DMS79 treated with DMSO at 0.1 percent for 48 hours (cell line): ENCODE results near the gene STAC3.

ENCODE experiments used
- DNase-seq: peaks from one replicate; lab custom pipeline; 2025; lab: John Stamatoyannopoulos, UW

Gene STAC3

DNA sequence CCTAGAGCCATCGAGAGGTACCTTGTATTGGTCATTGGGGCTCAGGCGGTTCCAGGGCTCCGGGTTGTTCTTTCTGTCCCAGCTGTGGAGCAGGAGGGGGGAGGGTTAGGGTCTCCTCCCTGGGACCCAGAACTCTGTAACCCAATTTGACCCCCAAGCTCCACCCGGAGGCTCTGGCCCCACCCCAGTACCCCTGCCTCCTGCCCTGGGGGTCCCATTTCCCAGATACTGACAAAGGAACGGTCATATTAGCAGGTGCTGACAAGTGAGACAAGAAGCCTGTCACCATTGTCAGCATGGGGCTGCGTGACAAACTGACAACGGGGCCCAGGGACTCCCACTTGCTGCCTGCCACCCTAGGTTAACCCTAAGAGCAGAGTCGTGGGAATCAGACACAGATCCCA, 15.3 kb downstream of the STAC3 start:
- no peak for DNase-seq

GRCh38 chr12:57235017-57235727, 15.8 kb downstream of the STAC3 start:
- DNase-seq: no peak

DNA sequence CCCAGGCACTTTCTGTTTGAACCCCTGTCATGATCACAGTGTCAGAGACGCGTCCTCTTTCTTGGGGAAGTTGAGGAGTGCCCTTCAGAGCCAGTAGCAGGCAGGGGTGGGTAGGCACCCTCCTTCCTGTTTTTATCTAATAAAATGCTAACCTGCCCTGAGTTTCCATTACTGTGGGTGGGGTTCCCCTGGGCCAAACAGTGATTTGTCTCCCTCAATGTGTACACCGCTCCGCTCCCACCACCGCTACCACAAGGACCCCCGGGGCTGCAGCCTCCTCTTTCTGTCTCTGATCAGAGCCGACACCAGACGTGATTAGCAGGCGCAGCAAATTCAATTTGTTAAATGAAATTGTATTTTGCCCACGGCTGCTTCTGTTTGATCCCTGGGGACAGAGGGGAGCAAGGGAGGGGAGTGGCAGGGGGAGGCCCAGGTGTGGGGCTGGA, 16.4 kb downstream of the STAC3 start:
- DNase-seq: no peak

GRCh38 chr12:57234233-57234570, 16.8 kb downstream of the STAC3 start:
- no peak for DNase-seq

DNA sequence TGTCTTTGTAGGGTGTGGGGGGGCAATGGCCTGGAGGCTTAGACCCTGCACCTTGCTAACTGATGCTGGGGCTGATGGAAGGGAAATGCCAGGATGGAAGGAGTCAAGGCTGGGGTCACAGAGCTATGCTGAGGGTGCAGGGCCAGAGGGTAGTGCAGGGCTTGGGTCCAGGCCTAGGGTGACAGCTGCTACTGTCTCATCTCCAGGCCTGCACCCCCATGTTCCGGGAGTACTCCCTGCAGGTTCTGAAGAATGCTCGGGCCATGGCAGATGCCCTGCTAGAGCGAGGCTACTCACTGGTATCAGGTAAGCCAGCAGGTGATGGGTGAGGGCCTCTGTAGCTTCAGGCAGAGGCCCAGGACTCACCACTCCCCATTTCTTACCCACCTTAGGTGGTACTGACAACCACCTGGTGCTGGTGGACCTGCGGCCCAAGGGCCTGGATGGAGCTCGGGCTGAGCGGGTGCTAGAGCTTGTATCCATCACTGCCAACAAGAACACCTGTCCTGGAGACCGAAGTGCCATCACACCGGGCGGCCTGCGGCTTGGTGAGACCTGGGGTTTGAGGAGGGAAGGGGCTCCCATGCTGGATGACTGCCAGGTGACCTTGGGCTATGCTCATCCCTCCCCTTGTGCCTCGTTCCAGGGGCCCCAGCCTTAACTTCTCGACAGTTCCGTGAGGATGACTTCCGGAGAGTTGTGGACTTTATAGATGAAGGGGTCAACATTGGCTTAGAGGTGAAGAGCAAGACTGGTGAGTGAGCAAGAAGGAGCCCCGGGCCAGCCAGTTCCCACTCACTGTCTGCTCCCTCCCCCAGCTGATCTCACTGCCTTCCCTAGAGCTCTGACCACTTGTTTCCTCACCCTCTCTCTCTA, 17.4 kb downstream of the STAC3 start:
- no peak for DNase-seq

- no peak for DNase-seq
Measured at GRCh38 chr12:57232156-57232756, 18.7 kb downstream of the STAC3 start.

DNA sequence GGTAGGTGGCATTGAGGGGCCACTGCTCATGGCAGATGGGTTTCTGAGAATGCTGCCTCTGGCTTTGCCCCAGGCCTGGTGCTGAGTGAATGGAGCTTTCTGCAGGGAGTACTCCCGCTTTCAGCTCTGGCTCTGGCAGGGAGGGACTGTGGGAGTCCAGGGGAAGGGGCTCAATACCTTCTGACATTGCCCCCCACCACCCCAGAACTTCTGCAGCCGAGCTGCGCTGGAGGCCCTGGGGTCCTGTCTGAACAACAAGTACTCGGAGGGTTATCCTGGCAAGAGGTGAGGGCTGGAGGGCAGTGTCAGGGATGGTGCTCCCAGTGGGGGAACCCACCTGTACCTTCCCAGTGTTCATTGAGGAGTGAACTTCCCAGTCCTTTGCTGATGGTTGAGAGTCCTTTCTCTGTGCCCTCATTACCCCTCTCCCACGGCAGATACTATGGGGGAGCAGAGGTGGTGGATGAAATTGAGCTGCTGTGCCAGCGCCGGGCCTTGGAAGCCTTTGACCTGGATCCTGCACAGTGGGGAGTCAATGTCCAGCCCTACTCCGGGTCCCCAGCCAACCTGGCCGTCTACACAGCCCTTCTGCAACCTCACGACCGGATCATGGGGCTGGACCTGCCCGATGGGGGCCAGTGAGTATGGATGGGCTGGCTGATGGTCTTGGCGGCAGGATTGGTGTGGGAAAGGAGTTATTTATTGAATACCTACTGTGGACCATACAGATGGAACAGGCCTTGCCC, 19.5 kb downstream of the STAC3 start:
- no peak for DNase-seq

GRCh38 chr12:57230381-57231155, 20.4 kb downstream of the STAC3 start:
- DNase-seq: no peak

DNA sequence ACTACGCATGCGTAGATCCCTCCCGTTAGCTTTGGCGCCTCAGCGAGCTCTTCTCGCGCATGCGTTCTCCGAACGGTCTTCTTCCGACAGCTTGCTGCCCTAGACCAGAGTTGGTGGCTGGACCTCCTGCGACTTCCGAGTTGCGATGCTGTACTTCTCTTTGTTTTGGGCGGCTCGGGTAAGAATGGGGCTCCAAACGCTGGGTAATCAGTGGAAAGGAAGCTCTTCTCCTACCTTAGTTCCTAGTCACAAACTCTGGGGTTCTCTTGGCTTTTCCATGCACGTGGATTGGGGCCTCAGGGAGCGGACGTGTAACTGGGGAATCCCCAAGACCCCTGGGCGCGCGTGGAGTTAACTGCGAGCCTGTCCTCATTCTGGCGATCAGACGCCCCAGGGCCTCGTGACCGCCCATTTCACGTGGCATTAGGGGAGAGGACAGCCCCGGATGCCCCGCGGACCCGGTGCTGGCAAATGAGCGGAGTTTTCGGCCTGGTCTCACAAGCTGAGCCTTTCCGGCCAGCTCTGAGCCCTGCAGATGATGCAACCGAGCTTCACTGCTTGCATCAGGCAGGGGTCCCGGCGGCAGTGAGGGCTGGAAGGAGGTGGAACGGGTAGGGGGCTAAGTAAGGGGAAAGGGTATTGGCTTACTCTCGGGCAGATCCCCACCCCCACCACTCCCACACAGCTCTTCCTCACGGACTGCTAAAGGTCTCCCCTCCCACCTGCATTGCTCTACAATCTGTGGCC, 21.2 kb downstream of the STAC3 start, which contains the start of gene SHMT2:
TSS of gene SHMT2 (plus strand) at position 78 of the 747 bp plus-strand sequence. CDS start at position 146, 68 bp downstream.
- peak; percentile 84 for DNase-seq

DNA sequence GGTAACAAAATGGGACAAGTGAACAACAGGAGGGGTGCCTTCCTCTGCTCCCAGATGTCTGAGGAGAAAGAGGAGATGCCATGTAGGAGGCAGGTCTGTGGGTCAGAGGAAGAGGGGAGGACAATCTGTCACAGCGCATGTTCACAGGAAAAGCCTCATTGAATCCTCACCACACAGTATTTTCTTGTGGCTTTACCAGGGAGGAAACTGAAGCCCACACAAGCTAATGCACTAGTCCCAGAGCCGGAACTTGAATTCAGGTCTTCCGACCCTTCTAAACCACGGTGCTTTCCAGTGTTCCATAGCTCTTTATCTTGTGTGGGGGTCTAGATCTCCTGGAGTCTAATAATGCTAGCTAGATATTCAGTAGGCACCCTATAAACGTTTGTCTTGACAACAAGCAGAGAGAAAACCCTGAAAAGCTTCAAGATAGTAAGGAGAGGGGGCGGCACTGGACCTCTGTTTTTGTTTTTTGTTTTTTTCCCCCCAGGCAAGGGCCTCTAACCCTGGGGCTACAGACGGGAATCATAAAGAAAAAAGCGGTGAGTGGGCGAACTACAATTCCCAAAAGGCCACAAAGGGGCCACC, 21.8 kb downstream of the STAC3 start:
- no peak for DNase-seq

- DNase-seq: no peak
Measured at GRCh38 chr12:57227315-57228115, 23.5 kb downstream of the STAC3 start.

DNA sequence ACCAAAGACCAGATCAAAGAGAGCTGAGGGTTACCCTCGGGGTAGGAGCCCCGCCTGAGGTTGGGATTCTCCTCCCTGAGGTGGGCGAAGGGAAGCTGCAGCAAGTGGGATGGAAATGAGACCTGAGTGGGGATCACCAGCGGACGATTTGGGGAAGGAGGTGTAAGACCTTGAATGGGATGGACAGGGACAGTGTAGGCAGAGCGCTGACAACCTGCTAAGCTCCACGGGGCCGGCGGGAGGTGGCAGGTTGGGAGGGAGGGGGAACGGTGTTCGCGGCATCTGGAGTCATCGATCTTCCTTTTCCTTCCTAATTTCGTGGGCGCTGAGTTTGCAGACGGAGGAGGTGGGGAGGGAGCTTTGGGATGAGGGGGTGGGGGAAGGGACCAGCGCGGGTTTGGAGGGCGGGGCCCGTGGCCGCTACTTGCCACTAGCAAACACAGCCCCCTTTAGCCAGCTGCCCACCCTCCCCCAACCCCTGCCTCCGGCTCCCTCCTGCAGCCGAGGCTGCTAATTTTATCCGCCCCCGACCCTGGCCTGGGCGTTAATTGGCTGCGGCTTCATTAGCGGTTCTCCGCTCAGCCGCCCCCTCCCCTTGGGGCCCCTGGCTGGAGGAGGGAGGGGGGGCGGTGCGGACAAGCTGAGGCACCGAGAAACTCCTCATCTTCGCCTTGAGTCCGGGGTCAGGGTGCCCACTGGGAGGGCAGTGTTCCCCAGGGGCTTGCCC, 24.2 kb downstream of the STAC3 start:
- DNase-seq: no peak

DNA sequence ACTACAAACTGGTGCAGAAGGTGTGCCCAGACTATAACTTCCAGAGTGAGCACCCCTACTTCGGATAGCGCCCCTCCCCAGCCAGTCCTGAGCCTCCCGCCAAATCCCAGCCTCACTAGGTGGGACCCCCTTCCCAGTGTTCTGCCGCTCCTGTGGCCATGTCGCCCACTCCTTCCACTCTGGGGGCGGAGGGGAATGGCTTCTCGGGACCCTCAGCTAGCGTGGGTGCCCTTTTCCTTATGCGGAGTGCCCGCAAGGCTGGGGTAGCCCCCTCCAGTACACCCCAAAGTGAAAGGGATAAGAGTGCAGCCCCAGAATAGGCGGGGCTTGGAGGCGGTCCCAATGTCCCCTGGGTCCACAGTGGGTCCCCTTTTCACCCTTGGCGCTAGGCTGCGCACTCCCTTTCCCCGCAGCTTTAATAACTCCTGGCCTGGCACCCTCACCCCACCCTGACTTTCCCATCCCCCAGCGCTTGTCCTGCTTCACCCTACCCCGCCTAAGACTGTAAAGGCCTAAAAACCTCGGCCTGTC, 25.2 kb downstream of the STAC3 start:
- no peak for DNase-seq

- peak; percentile 18 for DNase-seq
Measured at GRCh38 chr12:57224973-57225679, 25.9 kb downstream of the STAC3 start.

DNA sequence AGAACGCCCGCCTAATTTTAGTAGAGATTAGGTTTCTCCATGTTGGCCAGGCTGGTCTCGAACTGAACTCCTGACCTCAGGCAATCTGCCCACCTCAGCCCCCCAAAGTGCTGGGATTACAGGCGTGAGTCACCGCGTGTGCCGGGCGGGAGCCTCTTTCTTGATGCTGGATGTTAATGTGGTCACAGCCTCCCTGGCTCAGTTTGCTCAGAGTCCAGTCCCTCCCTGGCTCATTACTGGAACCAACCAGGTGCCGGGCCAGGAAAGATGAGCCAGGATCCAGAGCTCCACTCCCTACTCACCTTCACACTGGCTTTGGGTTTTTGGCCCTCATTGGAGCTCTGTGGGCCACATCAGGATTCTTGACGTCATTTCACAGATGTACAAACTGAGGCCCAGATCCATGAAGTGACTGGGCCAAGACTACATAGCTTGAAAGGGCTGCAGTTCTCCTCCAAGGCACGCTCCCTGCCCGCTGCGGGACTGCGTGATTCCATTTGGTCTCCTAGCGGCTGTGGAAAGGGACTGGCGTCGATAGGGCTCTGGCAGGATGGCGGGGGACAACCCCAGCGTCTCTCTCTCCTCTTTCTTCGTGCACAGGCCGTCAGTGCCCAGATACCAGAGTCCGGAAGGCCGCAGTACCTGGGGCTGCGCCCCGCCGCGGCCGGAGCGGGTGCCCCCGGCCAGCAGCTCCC, 26.6 kb downstream of the STAC3 start:
- DNase-seq: no peak

DNA sequence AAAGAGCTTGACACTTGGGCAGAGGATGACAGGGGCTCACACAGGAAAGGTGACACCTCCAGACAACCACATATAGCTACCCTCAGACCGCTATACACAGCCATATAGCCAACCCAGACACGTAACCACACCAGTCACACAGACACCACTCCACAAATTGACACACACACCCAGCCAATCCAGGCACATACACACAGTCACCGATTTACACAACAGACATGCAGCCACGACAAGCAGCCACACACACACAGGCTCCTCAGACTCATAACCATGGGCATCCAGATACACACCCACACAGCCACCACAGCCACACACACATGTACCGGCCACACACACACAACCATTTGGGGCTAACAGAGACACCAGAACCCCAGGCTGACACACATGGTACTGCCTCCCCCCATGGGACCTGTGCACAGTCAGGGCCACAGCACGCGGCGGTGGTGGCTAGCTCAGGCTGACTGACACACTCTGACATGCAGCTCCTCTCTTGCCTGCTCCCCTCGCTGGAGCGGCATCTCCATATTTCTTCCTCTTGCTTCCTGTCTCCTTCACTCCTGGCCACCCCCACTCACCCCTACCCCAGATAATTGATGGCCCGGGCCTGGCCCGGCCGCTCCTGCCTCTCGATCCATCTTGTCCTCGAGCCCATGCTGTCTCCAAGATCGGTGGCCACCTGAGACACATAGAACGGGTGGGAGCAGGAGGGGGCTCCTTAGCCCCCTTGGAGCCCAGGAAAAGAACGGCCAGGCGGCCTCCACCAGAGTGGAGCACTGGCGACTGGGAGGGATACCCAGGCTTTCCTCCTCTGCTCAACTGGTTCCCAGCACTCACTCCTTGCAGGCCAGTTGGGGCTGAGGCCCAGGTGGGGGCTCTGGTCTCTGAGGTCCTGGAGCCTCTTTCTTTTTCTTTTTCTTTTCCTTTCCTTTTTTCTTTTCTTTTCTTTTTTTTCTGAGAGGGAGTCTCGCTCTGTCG, 27.5 kb downstream of the STAC3 start:
- no peak for DNase-seq
